Fibroblast of skin of right quadriceps (primary cell): ENCODE results near the gene SOX5.
"Not testable (repeated sequence)": the region's sequence is repeated elsewhere in the genome, so short reads cannot be mapped to it uniquely, and the experiment has no call there.

Experiments
- DNase-seq: peaks from one replicate; pipeline ENCODE4 v3.0.0-alpha.2; 2013

Gene SOX5

DNA sequence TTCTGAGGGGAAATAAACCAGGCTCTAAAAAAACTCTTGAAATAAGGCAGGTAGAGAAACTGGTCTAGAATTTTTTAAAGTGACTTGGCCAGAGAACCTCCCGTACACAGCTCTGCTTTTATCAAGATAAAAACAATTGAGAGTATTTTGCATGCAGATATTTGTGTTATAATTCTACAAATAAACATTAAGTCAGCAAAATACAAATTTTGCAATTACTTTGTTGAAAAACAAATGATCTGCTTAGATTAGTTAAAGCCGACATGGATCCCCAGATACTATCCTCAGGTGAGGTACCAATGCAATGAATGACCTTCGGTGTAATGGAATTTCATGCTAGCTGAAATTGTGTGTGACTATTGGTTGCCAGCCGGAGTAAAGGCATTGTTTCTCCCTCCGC is 197.2 kb downstream of the SOX5 start:
- no peak for DNase-seq

GRCh38 chr12:23751641-23752040 is 197.8 kb downstream of the SOX5 start:
- no peak for DNase-seq

- DNase-seq, result no peak
Measured at GRCh38 chr12:23750923-23751322, 198.5 kb downstream of the SOX5 start.

DNA sequence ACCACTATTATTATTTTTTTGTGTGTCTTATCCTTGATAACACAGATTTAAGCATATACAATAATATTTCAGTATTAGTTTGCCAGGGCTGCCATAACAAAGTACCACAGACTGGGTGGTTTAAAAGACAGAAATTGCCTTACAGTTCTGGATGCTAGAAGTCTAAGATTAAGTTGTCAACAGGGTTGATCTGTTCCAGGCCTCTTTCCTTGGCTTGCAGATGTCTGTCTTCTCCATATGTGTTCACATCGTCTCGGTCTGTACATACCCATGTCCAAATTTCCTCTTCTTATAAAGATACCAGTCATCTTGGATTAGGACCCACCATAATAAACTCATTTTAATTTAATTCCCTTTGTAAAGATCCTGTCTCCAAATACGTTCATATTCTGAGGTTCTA is 204.8 kb downstream of the SOX5 start:
- DNase-seq, result no peak

- DNase-seq, result no peak
Measured at GRCh38 chr12:23742574-23742973, 206.9 kb downstream of the SOX5 start.

GRCh38 chr12:23731493-23731892 is 218.0 kb downstream of the SOX5 start:
- no peak for DNase-seq

DNA sequence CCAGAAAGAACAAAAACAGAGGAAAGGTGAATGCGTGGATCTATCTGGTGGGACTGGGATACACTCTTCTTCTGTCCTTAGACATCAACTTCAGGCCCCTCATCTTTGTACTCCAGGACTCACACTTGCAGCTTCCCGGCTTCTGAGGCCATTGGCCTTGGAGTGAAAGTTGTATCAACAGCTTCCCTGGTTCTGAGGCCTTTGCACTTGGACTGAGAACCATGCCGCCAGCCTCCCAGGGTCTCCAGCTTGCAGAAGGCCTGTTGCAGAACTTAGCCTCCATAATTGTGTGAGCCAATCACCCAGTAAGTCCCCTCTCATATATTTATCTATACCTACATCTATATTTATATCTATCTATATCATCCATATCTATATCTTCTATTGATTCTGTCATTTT is 218.4 kb downstream of the SOX5 start:
- no peak for DNase-seq

- no peak for DNase-seq
Measured at GRCh38 chr12:23729359-23729758, 220.1 kb downstream of the SOX5 start.

DNA sequence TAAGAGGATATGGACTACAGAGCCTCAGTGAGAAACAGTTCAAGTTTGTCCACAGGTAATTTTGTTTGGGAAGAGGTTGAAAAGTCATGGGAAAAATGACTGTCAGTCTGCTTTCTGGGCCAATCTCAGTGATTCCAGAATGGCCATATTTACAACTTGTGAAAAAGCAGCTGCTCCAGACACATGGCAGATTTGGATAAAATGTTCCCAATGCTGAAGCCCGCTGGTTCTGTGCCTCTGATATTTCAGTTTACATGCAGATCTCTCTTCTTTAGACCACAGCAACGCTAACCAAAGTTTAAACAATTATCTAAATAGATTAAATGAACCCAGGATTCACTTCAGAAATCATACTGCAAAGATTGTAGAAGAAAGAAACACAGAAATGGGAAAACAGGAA is 222.8 kb downstream of the SOX5 start:
- no peak for DNase-seq

GRCh38 chr12:23722655-23723054 is 226.8 kb downstream of the SOX5 start:
- DNase-seq, result no peak

GRCh38 chr12:23721268-23721667 is 228.2 kb downstream of the SOX5 start:
- no peak for DNase-seq

DNA sequence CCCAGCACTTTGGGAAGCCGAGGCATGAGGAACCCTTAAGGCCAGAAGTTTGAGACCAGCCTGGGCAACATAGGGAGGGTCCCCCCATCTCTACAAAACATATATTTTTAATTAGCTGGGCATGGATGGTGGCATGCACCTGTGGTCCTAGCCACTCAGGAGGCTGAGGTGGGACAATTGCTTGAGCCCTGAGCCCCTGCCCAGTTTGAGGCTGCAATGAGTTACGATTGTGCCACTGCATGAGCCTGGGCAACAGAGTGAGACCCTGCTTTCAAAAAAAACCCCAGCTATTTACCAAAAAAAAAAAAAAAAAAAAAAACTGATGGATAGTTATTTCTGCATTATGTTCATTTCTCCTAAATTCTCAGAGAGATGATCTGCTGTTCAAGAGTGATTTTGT is 230.0 kb downstream of the SOX5 start:
- DNase-seq, result no peak

DNA sequence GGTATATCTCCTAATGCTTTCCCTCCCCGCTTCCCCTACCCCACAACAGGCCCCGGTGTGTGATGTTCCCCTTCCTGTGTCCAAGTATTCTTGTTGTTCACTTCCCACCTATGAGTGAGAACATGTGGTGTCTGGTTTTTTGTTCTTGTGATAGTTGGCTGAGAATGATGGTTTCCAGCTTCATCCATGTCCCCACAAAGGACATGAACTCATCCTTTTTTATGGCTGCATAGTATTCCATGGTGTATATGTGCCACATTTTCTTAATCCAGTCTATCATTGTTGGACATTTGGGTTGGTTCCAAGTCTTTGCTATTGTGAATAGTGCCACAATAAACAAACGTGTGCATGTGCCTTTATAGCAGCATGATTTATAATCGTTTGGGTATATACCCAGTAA is 239.1 kb downstream of the SOX5 start:
- not testable (repeated sequence) for DNase-seq

- DNase-seq, result no peak
Measured at GRCh38 chr12:23708185-23708837, 241.2 kb downstream of the SOX5 start.

GRCh38 chr12:23707270-23707669 is 242.2 kb downstream of the SOX5 start:
- no peak for DNase-seq

- no peak for DNase-seq
Measured at GRCh38 chr12:23704992-23705943, 244.2 kb downstream of the SOX5 start.

DNA sequence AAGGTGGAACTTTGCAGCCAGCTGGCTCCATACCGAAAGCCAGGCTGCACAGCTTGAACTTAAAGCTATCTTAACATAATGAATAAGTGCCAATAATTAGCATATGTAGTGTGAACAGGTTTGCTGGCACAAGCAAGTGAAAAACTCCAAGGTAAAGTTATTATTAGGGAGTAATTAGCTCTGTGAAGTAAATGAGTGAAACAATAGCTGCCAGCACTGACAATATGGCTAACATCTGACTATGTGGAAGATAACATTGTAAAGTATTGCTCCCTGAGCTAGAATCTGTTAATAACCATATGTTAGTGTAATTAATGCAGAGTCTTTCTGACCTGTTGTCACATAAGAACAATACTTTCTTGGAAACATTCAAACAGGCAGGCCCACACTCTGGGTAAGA is 246.4 kb downstream of the SOX5 start:
- DNase-seq, result no peak

- DNase-seq, result no peak
Measured at GRCh38 chr12:23699031-23699430, 250.4 kb downstream of the SOX5 start.

DNA sequence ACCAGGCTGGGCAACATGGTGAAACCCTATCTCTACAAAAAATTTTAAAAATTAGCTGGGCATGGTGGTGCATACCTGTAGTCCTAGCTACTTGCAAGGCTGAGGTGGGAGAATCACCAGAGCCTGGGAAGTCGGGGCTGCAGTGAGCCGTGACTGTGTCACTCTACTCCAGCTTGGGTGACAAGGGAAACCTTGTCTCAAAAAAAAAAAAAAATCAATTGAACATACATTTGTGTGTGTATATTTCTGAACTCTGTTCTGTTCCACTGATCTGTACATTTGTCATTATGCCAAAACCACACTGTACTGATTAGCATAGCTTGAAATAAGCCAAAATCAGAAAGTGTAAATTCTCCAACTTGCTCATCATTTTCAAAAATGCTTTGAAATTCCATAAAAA is 254.6 kb downstream of the SOX5 start:
- no peak for DNase-seq

- no peak for DNase-seq
Measured at GRCh38 chr12:23694307-23694706, 255.2 kb downstream of the SOX5 start.

DNA sequence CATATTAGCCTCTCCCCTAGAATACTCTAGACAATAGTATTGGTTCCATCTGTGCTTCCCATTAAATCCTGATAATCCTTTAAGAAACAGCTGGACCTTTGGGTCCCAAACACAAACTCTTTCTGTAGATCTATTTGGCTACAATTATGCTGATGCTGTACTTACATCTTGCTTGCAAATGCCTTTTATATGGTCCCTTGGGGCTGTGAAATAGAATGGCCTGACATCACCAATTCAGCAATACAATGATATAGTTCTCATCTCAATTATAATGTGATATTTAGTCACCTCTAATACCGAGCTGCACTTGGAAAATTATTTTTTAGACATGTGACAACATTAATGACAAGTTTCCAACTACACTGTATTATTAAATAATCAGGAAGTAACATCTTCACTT is 261.5 kb downstream of the SOX5 start:
- DNase-seq, result no peak

- no peak for DNase-seq
Measured at GRCh38 chr12:23686095-23686494, 263.4 kb downstream of the SOX5 start.

- DNase-seq, result no peak
Measured at GRCh38 chr12:23684121-23684520, 265.3 kb downstream of the SOX5 start.

GRCh38 chr12:23681237-23681636 is 268.2 kb downstream of the SOX5 start:
- no peak for DNase-seq
